Bronchial epithelial cell (primary cell): Measurements from ENCODE around the gene HECW1. TPM values are rescaled to one million over a fixed set of nuclear protein-coding genes. Genes with fewer than 3 reads are reported as not detected.
"Not testable (repeated sequence)": the region's sequence is repeated elsewhere in the genome, so short reads cannot be mapped to it uniquely, and the experiment has no call there.

ENCODE experiments used
- DNase-seq: peaks from one replicate; pipeline ENCODE4 v3.0.0-alpha.2; 2010; ENCODE audit warnings: low read depth
- FAIRE-seq: peaks from 2 replicates; lab custom pipeline; 2011; peaks lifted over from hg19 to GRCh38; lab: Jason Lieb, UNC
- H3K27me3 ChIP-seq: 2 replicates; pipeline ENCODE4 v1.5.1; 2011; ENCODE audit warnings: low read length; ENCODE audit not compliant: control insufficient read depth, insufficient read depth
- H3K36me3 ChIP-seq: 2 replicates; pipeline ENCODE4 v1.5.1; 2011; ENCODE audit warnings: low read length; ENCODE audit not compliant: control insufficient read depth, insufficient read depth
- H3K4me3 ChIP-seq: 2 replicates; pipeline ENCODE4 v1.5.1; 2011; ENCODE audit warnings: mild to moderate bottlenecking, low read depth, low read length, control low read depth
- total RNA-seq: library from RNA; depleted of rRNA; stranded (reverse); fragments of >200 nt; gene quantifications from 2 replicates; pipeline ENCODE4 v1.2.1, GENCODE V29; 2014
- TF ChIP-seq, protein P1 (sequence below): IDR thresholded peaks from 2 replicates; pipeline ENCODE4 v1.5.1; 2011; ENCODE audit warnings: mild to moderate bottlenecking, moderate library complexity, low read length, control low read depth, inconsistent platforms; ENCODE audit not compliant: insufficient read depth, severe bottlenecking

The HECW1 gene
- total RNA-seq, 1 donor from 2014 or later, result under 0.01 TPM

DNA sequence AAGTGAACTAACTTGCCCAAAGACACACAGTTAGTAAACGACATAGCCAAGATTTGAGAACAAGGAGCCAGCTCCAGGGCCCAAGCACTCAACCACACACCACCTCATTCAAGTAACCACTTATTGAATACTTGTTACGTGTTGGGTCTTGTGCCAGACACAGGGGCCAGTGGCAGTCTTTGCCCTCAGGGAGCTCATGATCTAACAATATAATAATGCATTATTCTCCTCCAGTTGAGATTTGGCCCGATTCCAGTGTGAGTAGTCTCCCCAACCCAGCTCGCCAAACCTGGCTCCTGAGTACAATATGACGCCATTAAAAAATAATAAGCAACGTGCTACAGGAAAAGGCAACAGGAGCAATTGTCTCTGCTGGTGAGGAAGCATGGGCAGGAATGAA, 456.1 kb downstream of the HECW1 start:
- TF ChIP-seq, protein P1, sequence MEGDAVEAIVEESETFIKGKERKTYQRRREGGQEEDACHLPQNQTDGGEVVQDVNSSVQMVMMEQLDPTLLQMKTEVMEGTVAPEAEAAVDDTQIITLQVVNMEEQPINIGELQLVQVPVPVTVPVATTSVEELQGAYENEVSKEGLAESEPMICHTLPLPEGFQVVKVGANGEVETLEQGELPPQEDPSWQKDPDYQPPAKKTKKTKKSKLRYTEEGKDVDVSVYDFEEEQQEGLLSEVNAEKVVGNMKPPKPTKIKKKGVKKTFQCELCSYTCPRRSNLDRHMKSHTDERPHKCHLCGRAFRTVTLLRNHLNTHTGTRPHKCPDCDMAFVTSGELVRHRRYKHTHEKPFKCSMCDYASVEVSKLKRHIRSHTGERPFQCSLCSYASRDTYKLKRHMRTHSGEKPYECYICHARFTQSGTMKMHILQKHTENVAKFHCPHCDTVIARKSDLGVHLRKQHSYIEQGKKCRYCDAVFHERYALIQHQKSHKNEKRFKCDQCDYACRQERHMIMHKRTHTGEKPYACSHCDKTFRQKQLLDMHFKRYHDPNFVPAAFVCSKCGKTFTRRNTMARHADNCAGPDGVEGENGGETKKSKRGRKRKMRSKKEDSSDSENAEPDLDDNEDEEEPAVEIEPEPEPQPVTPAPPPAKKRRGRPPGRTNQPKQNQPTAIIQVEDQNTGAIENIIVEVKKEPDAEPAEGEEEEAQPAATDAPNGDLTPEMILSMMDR, result no peak
- peak; percentile 99 for DNase-seq
- Histone ChIP-seq H3K4me3 (no peak overlapping the region), H3K27me3 (no peaks in the 10 kb centered on the region), H3K36me3 (no peaks in the 10 kb centered on the region)
- no peak for FAIRE-seq

DNA sequence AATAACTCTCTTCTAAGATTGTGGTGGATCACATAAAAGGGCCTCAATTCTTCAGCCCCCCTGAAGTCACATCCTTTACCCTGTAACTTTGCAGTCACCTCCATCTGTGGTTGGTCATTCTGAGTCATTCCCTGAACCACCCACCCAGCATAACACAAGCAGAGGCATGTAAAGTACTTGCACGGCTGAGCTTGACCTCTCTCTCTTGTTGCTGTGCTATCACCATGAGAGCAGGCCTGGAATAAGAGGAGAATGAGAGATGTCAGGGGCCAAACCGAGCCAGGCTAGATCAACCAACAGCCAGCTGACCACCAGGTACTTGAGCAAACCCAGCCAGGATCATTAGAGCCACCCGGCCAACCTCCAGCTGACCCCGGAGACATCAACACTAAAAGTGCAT, 457.0 kb downstream of the HECW1 start:
- DNase-seq, result peak; percentile 98
- Histone ChIP-seq H3K27me3 (no peaks in the 10 kb centered on the region), H3K4me3 (no peak overlapping the region), H3K36me3 (no peaks in the 10 kb centered on the region)
- TF ChIP-seq, protein P1, result no peak
- FAIRE-seq, result no peak

DNA sequence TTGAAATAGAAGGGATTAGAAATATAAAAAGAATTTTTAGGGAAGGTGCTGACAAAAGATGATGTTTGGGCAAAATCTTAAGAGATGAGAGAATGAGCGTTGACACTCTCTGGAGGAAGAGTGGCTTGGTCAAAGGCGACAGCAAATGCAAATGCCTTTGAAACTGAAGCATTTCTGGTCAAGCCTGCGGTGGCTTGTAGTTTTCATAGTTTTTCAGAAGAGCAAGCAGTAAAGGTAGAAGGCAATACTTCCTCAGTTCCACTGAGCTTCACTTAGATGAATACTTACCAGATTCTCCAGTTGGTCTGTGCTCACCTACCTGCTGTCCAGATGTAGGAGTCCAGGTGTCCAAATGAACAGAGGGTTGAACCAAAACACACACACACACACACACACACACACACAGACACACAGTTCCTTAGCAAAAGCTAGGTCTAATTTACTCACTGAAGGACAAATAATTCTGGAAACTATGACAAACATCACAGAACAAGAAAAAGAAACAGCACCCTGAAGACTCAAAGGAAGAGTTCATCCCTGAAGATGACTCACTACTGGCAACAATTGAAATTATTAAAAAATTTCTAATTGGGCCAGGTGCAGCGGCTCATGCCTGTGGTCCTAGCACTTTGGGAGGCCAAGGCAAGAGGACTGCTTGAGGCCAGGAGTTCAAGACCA, 458.4 kb downstream of the HECW1 start:
- H3K4me3 ChIP-seq, result no peak overlapping the region
- H3K36me3 ChIP-seq, result no peaks in the 10 kb centered on the region
- H3K27me3 ChIP-seq, result no peaks in the 10 kb centered on the region
- TF ChIP-seq, protein P1, result no peak
- DNase-seq (peak; percentile 59), FAIRE-seq (no peak)

DNA sequence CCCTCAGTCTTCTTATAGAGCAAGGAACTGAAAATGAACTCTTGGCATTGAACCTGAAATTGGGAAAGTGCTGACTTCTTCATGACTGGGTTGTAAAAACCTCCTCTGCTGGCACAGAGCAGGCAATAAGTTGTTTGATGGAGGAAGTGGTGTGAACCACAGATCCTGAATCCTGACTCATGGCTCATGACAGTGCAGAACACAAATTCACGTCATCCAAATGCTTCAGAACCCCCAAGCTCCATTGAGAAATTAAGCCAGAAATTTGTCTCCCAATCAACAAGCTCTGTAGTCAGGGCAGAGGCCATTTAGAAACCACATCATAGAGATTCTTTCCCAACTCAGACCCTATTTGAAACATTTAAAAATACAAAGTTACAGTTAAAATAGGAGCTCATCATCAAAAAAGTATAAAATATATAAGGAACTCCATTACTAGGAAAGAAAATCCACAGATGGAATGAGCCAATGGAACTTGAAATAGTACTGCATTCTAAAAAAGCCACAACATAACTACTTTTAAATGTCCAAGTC, 460.1 kb downstream of the HECW1 start:
- Histone ChIP-seq H3K4me3 (no peak overlapping the region), H3K36me3 (no peaks in the 10 kb centered on the region), H3K27me3 (no peaks in the 10 kb centered on the region)
- DNase-seq (peak; percentile 100), FAIRE-seq (peak; percentile 85)
- TF ChIP-seq, protein P1, result no peak

DNA sequence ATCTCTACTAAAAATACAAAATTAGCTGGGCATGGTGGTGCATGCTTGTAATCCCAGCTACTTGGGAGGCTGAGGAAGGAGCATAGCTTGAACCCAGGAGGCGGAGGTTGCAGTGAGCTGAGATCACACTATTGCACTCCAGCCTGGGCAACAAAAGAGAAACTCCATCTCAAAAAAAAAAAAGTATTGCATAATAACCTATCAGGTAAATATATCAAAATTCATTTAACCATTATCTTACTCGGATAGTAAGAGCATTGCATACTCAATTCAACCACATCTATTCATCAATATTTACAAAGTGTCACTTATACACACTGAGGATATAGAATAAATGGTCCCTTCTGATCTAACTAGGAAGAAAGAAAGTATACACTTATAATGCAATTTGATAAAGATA, 461.4 kb downstream of the HECW1 start:
- H3K27me3 ChIP-seq, FAIRE-seq, DNase-seq, H3K4me3 ChIP-seq, H3K36me3 ChIP-seq: not testable (repeated sequence)

DNA sequence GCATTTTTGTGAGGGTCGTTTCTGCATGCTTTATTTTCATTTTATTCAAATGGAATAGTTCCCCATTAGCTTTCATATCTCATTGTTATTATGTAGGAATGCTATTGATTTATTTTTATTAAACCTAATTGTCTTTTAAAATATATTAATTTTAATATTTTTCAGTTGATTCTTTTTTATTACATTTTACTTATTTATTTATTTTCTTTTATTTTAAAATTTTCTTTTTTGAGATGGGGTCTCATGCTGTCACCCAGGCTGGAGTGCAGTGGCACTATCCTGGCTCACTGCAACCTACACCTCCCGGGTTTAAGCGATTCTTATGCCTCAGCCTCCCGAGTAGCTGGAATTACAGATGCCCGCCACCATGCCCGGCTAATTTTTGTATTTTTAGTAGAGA, 463.1 kb downstream of the HECW1 start:
- Histone ChIP-seq H3K27me3 (no peaks in the 10 kb centered on the region), H3K4me3 (no peak overlapping the region), H3K36me3 (no peaks in the 10 kb centered on the region)
- FAIRE-seq, result no peak
- DNase-seq, result no peak
- TF ChIP-seq, protein P1, result no peak
